HG02973 (cell line): ENCODE measurements around the gene ABHD6.
"Not testable (repeated sequence)": the region's sequence is repeated elsewhere in the genome, so short reads cannot be mapped to it uniquely, and the experiment has no call there.

Experiments used
- ATAC-seq: cut with Tn5 transposase; IDR thresholded peaks from one replicate; pipeline ENCODE4 v1.9.1; 2021; ENCODE audit warnings: moderate library complexity; ENCODE audit not compliant: unreplicated experiment

Gene ABHD6

DNA sequence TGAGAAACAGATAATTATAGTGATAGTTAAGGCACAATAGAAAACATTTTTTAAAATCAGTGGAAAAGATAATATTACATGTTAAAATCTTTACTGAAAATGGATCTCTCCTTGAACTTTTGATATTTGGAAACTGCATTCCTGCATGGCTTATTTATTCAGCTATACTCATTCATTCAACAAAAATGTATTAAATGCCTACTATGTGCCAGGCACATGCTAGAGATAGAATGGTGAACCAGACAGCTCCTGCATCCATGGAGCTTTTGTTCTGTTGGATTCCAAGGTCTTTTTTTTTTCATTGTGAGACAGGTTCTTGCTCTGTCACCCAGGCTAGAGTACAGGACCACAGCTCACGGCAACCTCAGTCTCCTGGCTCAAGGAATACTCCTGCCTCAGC, 99.6 kb downstream of the ABHD6 start:
- no peak for ATAC-seq

DNA sequence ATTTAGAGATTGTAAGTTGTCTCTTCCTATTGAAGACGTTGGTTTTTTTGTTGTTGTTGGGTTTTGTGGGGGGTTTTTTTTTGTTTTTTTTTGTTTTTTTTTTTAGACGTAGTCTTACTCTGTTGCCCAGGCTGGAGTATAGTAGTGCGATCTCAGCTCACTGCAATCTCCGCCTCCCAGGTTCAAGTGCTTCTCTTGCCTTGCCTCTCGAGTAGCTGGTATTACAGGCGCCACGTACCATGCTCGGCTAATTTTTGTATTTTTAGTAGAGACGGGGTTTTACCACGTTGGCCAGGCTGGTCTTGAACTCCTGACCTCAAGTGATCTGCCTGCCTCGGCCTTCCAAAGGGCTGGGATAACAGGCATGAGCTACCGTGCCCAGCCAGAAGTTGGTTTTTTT, 101.6 kb downstream of the ABHD6 start:
- ATAC-seq: not testable (repeated sequence)

DNA sequence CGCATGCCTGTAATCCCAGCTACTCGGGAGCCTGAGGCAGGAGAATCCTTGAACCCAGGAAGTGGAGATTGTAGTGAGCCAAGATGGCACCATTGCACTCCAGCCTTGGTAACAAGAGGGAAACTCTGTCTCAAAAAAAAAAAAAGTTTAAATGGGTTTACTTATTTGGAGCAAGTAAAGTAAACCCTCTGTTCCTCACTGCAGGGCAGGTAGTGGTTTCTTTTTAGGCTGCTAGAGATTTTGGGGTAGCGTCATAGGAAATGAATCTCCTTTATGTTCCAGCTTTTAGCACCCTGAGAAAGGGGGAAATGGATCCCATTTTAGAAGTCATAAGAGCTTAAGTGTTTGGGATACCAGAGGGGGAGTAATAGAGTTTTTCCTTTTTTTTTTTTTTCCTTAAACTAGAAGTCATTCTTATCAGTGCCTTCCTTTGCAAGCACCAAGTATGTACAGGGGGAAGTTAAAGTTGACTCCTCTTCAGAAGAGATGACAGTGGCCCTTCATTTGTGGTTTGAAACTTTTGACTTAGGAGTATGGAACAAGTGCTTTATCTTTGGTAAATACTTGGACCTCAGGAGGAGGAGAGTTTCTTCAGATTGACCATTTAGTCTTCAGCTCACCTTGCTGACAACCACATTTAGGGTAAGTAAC, 103.1 kb downstream of the ABHD6 start:
- ATAC-seq: no peak

DNA sequence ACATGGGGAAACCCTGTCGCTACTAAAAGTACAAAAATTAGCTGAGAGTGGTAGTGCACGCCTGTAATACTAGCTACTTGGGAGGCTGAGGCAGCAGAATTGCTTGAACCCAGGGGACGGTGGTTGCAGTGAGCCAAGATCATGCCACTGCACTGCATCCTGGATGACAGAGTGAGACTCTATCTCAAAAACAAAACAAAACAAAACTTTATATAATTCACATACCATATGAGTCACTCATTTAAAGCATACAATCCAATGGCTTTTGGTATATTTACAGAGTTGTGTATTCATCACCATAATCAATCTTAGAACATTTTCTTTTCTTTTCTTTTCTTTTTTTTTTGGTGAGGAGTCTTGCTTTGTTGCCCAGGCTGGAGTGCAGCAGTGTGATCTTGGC, 103.8 kb downstream of the ABHD6 start:
- ATAC-seq: no peak

DNA sequence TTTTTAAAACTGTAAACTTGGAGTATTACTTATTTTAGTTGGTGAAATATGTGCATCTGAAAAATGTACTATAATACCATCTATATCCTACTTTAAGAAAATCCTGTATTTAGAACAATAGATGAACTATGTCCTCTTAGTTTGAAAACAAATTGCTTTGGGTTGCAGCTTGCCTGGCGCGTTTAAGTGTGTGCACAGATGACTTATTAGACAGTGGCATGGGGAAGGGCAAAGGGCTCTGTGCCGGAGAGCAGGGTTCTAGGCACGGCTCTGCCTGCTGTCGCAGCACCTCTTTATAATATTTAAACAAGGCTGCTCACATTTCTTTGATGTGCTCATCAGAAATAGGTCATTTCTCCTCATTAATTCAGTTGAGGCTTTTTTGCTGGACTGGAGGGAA, 105.1 kb downstream of the ABHD6 start:
- no peak for ATAC-seq
